NCI-H345 (cell line): ENCODE measurements around the gene PTBP3.
"Not testable (repeated sequence)": the region's sequence is repeated elsewhere in the genome, so short reads cannot be mapped to it uniquely, and the experiment has no call there.

ENCODE experiments used
- DNase-seq: peaks from one replicate; lab custom pipeline; 2025; lab: John Stamatoyannopoulos, UW

The PTBP3 gene

DNA sequence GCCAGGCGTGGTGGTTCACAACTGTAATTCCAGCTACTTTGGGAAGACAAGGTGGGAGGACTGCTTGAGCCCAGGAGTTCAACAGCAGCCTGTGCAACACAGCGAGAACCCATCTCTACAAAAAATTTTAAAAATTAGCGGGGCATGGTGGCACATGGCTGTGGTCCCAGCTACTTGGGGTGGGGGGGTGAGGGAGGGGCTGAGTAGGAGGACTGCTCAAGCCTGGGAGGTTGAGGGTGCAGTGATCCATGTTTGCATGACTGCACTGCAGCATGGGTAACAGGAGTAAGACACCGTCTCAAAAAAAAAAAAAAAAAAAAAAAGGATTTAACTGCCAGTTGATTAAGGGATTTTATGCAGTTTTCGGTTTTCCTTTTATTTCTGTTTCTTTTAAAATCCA lies 65.0 kb downstream of the PTBP3 start:
- no peak for DNase-seq

DNA sequence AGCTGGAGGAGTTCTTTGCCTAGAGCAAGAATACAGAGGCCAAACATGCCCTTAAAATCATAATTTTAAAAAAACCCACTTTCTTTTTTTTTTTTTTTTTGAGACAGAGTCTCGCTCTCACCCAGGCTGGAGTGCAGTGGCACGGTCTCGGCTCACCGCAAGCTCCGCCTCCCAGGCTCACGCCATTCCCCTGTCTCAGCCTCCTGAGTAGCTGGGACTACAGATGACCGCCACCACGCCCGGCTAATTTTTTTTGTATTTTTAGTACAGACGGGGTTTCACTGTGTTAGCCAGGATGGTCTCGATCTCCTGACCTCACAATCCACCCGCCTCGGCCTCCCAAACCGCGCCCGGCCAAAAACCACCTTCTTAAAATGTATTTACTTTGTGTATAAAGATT lies 66.3 kb downstream of the PTBP3 start:
- DNase-seq = not testable (repeated sequence)

GRCh38 chr9:112265391-112265790 lies 68.0 kb downstream of the PTBP3 start:
- DNase-seq = no peak

DNA sequence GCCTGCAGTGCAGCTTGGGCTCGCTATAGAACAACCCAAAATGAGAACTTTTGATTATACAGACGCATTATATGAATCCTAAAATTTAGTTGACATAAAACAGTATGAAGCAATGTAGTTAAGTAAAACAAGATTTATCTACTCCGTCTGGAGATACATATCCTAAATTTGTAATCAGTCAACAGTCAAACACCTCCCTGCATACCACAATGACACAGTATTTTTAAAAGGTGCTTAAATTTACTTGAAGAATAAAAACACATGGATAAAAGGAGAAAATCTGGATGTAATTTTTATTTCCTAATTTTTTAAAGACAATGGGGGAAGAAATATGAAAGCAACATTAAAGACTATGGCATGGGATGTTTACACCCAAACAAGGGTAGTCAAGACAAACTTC lies 70.8 kb downstream of the PTBP3 start:
- DNase-seq = no peak

GRCh38 chr9:112261133-112261532 lies 72.3 kb downstream of the PTBP3 start:
- DNase-seq = no peak

DNA sequence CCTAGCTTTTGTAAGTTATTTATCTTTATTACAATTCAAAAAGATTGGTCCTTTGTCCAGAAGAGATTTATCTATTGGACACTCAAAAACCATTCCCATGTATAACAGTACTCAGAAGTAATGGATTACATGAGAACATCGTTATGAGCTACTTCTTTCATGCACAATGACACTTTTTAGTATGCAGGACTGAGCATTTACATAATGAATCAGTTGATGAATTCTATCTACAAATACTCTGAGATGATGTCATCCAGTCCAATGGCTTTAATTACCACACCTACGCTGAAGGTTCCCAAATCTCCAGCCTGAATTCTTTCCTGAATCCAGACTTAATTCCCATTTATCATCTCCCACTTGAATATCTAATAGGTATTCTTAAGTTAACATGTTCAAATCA lies 75.3 kb downstream of the PTBP3 start:
- no peak for DNase-seq

DNA sequence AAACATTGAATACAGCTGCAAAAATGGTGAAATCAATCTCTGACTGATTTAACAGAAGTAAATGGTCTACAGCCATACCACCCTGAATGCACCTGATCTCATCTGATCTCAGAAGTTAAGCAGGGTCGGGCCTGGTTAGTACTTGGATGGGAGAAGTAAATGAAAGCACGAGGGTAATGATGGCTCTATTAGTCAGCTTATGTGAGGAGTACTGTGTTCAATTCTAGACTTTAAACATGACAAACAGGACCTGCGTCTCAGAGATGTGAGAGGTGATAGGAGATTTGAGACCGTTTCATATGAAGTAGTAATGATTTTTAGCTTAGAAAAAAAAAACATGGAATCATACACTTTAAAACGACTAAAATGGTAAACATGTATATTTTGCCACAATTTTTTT lies 81.2 kb downstream of the PTBP3 start:
- DNase-seq = no peak

DNA sequence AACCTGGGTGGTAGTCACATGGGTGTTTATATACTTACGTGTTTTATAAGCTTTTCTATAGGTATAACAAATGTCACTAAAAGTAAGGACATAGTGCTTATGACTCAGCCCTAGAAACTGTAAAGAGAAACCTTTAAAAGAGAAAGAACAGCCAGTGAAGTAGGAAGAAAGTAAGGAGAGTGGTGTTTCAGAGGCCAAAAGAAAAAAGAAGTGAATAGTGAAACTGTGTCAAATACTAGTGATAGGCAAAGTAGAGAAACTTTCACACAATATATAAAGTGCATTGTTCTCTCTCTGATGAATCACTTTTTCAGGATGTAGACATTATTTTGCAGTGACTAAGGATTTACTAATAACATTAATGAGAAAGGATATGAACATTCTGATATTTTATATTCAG lies 84.1 kb downstream of the PTBP3 start:
- DNase-seq = no peak

DNA sequence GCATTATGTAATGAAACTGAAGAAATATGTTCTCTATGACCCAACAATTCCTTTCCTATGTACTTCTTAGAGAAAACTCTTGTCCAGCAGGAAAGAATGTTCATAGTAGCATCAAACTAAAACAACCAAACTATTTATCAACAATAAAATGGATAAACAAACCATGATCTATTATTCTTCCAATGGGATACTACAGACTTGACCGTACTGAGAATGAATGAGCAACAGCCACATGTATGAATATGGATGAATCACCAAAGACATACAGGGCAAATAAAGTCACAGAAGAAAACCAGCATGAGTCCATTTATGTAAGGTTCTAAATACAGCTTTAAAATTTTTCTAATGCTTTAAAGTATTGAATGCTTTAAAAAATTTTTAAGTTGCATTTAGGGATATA lies 84.7 kb downstream of the PTBP3 start:
- no peak for DNase-seq

DNA sequence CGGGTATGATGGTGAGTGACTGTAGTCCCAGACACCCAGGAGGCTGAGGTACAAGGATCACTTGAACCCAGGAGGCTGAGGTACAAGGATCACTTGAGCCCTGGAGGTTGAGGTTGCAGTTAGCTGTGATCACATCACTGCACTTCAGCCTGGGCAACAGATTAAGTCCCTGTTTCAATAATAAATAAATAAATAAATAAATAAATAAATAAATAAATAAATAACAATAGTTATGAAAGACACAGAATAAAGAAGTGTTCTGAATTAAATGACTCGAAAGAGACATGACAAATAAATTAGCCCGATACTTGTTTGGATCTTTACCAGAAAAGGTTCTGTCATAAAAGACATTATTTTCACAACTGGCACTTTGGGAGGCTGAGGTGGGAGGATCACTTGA lies 86.3 kb downstream of the PTBP3 start:
- no peak for DNase-seq

- DNase-seq = no peak
These were observed 88.3 kb downstream of the PTBP3 start for GRCh38 chr9:112245126-112245525.

DNA sequence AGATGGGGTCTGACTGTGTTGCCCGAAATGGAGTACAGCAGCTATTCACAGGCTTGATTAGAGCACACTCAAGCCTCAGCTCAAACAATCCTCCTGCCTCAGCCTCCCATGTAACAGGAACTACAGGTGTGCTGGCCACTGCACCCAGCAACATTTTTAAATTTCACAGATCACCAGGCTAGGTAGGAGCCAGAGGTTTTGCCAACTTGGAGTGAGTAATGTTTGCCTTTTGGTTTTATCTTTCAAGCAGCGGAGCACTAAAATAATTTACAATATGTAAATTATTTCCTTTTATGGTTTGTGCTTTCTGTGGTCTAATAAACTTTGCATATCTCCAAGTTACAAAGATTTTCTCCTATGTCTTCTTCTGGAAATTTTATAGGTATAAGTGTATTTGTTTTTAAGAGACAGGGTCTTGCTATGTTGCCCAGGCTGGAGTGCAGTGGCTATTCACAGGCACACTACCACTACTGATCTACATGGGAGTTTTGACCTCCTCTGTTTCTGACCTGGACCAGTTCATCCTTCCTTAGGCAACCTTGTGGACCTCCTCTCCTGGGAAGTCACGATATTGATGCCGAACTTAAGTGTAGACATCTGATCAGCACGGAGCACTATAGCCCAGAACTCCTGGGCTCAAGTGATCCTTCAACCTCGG lies 91.1 kb downstream of the PTBP3 start:
- DNase-seq = no peak

- no peak for DNase-seq
These were observed 91.9 kb downstream of the PTBP3 start for GRCh38 chr9:112241491-112241890.

GRCh38 chr9:112239708-112240107 lies 93.7 kb downstream of the PTBP3 start:
- no peak for DNase-seq

GRCh38 chr9:112239284-112239683 lies 94.1 kb downstream of the PTBP3 start:
- no peak for DNase-seq

DNA sequence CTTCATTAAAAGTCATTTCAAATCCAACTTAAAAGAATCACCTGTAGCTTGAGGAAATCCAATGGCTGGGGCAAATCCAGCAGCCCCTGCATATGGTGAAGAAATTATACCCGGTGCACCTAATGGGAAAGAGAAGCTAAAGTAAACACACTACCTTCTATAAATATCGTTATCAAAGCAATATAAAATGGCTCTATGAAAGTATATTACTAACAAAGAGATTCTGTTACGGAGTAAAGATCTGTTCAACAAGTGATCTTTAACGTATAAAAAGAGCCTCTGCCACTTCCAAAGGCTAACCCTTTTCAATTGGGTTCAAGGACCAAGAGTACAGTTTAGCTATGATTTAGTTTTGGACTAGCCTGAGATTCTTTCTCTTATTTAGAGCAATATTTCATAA lies 98.6 kb downstream of the PTBP3 start:
- no peak for DNase-seq

- DNase-seq = no peak
These were observed 99.7 kb downstream of the PTBP3 start for GRCh38 chr9:112233769-112234168.

GRCh38 chr9:112232233-112232632 lies 101.2 kb downstream of the PTBP3 start:
- DNase-seq = no peak

- no peak for DNase-seq
These were observed 107.3 kb downstream of the PTBP3 start for GRCh38 chr9:112226091-112226490.

GRCh38 chr9:112224401-112225289 lies 108.8 kb downstream of the PTBP3 start:
- DNase-seq = no peak

DNA sequence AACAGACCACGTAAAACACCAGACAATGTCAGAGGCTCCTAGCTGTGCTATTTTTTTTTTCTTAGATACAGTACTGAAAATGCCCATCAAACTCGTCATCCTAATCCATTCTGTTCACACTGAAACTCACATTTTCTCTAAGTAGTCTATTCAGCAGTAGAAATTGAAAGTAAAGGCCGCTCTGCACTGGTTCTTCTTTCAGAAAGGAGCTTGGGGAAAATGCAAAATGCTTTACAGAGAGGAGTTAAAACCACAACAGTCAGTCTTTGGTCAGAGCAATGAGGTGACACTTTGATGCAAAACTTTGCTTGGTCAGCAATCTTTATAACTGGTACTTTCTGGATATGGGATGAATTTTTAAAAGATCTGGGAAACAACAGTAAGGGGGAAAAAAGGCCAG lies 114.5 kb downstream of the PTBP3 start:
- DNase-seq = no peak

GRCh38 chr9:112212926-112213325 lies 120.5 kb downstream of the PTBP3 start:
- DNase-seq = no peak

DNA sequence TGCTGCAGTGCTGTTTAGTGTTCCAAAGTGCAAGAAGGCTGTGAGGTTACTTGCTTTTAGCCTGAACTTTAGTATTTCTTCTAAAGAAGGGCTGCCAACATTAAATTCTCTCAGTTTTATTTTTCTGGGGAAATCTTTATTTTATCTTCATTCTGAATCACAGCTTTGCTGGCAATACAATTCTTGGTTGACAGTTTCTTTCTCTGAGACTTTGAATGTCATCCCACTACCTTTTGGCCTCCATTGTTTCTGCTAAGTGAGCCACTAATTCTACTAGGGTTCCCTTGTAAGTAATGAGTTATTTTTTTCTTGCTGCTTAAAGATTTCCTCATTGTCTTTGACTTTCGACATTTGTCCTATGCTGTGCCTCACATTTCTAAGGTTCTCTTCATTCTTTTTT lies 126.0 kb downstream of the PTBP3 start:
- no peak for DNase-seq

- DNase-seq = no peak
These were observed 129.9 kb downstream of the PTBP3 start for GRCh38 chr9:112203536-112203935.
